HCT116 (cell line): ENCODE results near the gene MPV17L. TPM values are rescaled to one million over a fixed set of nuclear protein-coding genes. Genes with fewer than 3 reads are reported as not detected.
"Not testable (repeated sequence)": the region's sequence is repeated elsewhere in the genome, so short reads cannot be mapped to it uniquely, and the experiment has no call there.

Experiments used
- ATAC-seq: fragments of 200-7000 bp; cut with Tn5 transposase; 2 replicates; pipeline ENCODE4 v1.9.1; 2020; ENCODE audit warnings: mild to moderate bottlenecking, moderate library complexity
- BruUV-seq: library from RNA; stranded (reverse); fragments of 400-500 nt; replicated peaks from 2 replicates; lab custom pipeline; 2021; lab: Mats Ljungman, UMichigan
- CTCF ChIA-PET: fragments of 300-600 bp; sonication (Branson Sonifier 250); formaldehyde crosslinking; loops from one replicate; lab custom pipeline; 2021; ENCODE audit warnings: antibody characterized with exemption; lab: Charles Lee
- POLR2A ChIA-PET: fragments of 300-600, 350-600 bp; sonication (Branson Sonifier 250); formaldehyde crosslinking; loops from one replicate; lab custom pipeline; 2021; ENCODE audit warnings: antibody characterized with exemption; lab: Charles Lee
- RAD21 ChIA-PET, 2 experiments: fragments of 300-600 bp; sonication (Branson Sonifier 250); formaldehyde crosslinking; loops; one replicate each; lab custom pipeline; 2023; ENCODE audit warnings: low total read pairs in 2 of 2; ENCODE audit not compliant: uncharacterized antibody in 2 of 2, unreplicated experiment in 2 of 2, low non-redundant PET in 1 of 2; lab: Charles Lee
- DNase-seq: peaks from one replicate; pipeline ENCODE4 v3.0.0-alpha.2; 2010; ENCODE audit warnings: low read depth, low spot score
- H2AFZ ChIP-seq: fragments of 200-600 bp; shearing (Covaris generic), sonication (generic); 2 replicates; pipeline ENCODE4 v1.6.1; 2017; ENCODE audit warnings: low read depth, mixed run types, mixed read lengths, antibody characterized with exemption, low read length; ENCODE audit not compliant: poor library complexity, severe bottlenecking
- H3K27ac ChIP-seq: 2 replicates; pipeline ENCODE4 v1.5.1; 2012; ENCODE audit warnings: low read depth, low read length
- H3K27me3 ChIP-seq: fragments of 200-600 bp; sonication (generic); 2 replicates; pipeline ENCODE4 v1.6.1; 2016; ENCODE audit warnings: mixed run types, low read length, mixed read lengths; ENCODE audit not compliant: insufficient read depth
- H3K36me3 ChIP-seq, 2 experiments: fragments of 200-500 bp in 1 of 2; fragments of 200-600 bp in 1 of 2; sonication (Bioruptor generic) in 1 of 2; sonication (generic) in 1 of 2; 2 replicates each; pipeline versions ENCODE4 v1.5.1 to v1.6.1; 2014 to 2016; ENCODE audit warnings: low read length in 2 of 2, inconsistent platforms in 1 of 2, mixed read lengths in 1 of 2, mixed run types in 1 of 2; ENCODE audit not compliant: insufficient read depth in 2 of 2, control insufficient read depth in 1 of 2
- H3K4me1 ChIP-seq, 2 experiments: fragments of 200-600 bp in 1 of 2; sonication (generic) in 1 of 2; 2 replicates each; pipeline versions ENCODE4 v1.5.1 to v1.6.1; 2012 to 2017; ENCODE audit warnings: low read length in 2 of 2, inconsistent platforms in 1 of 2, mild to moderate bottlenecking in 1 of 2, mixed read lengths in 1 of 2, mixed run types in 1 of 2, moderate library complexity in 1 of 2; ENCODE audit not compliant: insufficient read depth in 2 of 2, control insufficient read depth in 1 of 2
- H3K4me2 ChIP-seq: fragments of 200-600 bp; sonication (generic); 2 replicates; pipeline ENCODE4 v1.6.1; 2017; ENCODE audit warnings: mixed run types, low read length, mixed read lengths
- H3K4me3 ChIP-seq, 2 experiments: fragments of 200-600 bp in 1 of 2; sonication (generic) in 1 of 2; replicated peaks in 1 of 2; 2 replicates each; pipeline ENCODE4 v1.5.1; 2011 to 2016; ENCODE audit warnings: low read length in 2 of 2, control low read depth in 1 of 2, low read depth in 1 of 2, mild to moderate bottlenecking in 1 of 2, mixed read lengths in 1 of 2, mixed run types in 1 of 2
- H3K79me2 ChIP-seq: fragments of 200-600 bp; sonication (generic); 2 replicates; pipeline ENCODE4 v1.6.1; 2017; ENCODE audit warnings: mild to moderate bottlenecking, mixed run types, low read length, moderate library complexity, mixed read lengths; ENCODE audit not compliant: insufficient read depth
- H3K9ac ChIP-seq: fragments of 200-600 bp; sonication (generic); 2 replicates; pipeline ENCODE4 v1.6.1; 2016; ENCODE audit warnings: low read length, mixed read lengths
- H3K9me2 ChIP-seq: fragments of 200-600 bp; sonication (generic), shearing (Covaris generic); 2 replicates; pipeline ENCODE4 v1.6.1; 2017; ENCODE audit warnings: mixed run types, mild to moderate bottlenecking, moderate library complexity; ENCODE audit not compliant: insufficient read depth
- H3K9me3 ChIP-seq, 2 experiments: fragments of 200-500 bp in 1 of 2; fragments of 200-600 bp in 1 of 2; sonication (Bioruptor generic) in 1 of 2; sonication (generic) in 1 of 2; 2 replicates each; pipeline ENCODE4 v1.6.1; 2014 to 2017; ENCODE audit warnings: low read length in 2 of 2, mixed read lengths in 2 of 2, inconsistent platforms in 1 of 2, low read depth in 1 of 2, mild to moderate bottlenecking in 1 of 2, mixed run types in 1 of 2, moderate library complexity in 1 of 2; ENCODE audit not compliant: control insufficient read depth in 1 of 2, insufficient read depth in 1 of 2
- H4K20me1 ChIP-seq: fragments of 200-600 bp; sonication (generic), shearing (Covaris generic); 2 replicates; pipeline ENCODE4 v1.6.1; 2017; ENCODE audit warnings: mixed run types, mild to moderate bottlenecking, moderate library complexity; ENCODE audit not compliant: insufficient read depth
- intact Hi-C: fragments of 100-400 bp; cut with micrococcal nuclease; formaldehyde crosslinking; loops from 2 replicates; pipeline ENCODE4 v1.10.0; 2022
- total RNA-seq: library from RNA; stranded (reverse); gene quantifications from one replicate; pipeline ENCODE4 v1.2.1, GENCODE V29; 2021; ENCODE audit not compliant: unreplicated experiment

The MPV17L gene
- total RNA-seq, 1 experiment from 2014 or later, result not detected

GRCh38 chr16:15352852-15353251 is 42.7 kb upstream of the MPV17L start:
- H4K20me1 ChIP-seq, H3K36me3 ChIP-seq, H3K79me2 ChIP-seq, H3K4me1 ChIP-seq, DNase-seq, H2AFZ ChIP-seq, H3K9ac ChIP-seq, BruUV-seq, H3K9me2 ChIP-seq, H3K27ac ChIP-seq, H3K4me2 ChIP-seq, H3K4me3 ChIP-seq, H3K9me3 ChIP-seq, ATAC-seq, CTCF ChIA-PET, H3K27me3 ChIP-seq, RAD21 ChIA-PET, POLR2A ChIA-PET, intact Hi-C loops: not testable (repeated sequence)

GRCh38 chr16:15354846-15355245 is 40.7 kb upstream of the MPV17L start:
- H3K9me2 ChIP-seq, DNase-seq, H4K20me1 ChIP-seq, H3K9me3 ChIP-seq, H3K79me2 ChIP-seq, RAD21 ChIA-PET, H3K4me1 ChIP-seq, H3K4me2 ChIP-seq, H3K4me3 ChIP-seq, H2AFZ ChIP-seq, H3K36me3 ChIP-seq, BruUV-seq, H3K27ac ChIP-seq, intact Hi-C loops, CTCF ChIA-PET, H3K27me3 ChIP-seq, POLR2A ChIA-PET, H3K9ac ChIP-seq: not testable (repeated sequence)
- peak; percentile 60; the same call in 1 of the 2 replicates for ATAC-seq

GRCh38 chr16:15357495-15357894 is 38.1 kb upstream of the MPV17L start:
- CTCF ChIA-PET, result not testable (repeated sequence)

GRCh38 chr16:15378194-15378593 is 17.4 kb upstream of the MPV17L start, which contains the start of gene NPIPA5:
Gene NPIPA5 (minus strand): TSS chr16:15378294. CDS start chr16:15378294, 0 bp downstream.
- RAD21 ChIA-PET, CTCF ChIA-PET, H3K36me3 ChIP-seq, H3K4me2 ChIP-seq, H3K4me1 ChIP-seq, H3K9me3 ChIP-seq, ATAC-seq, intact Hi-C loops, H3K79me2 ChIP-seq, DNase-seq, H4K20me1 ChIP-seq, POLR2A ChIA-PET, H3K27ac ChIP-seq, H3K27me3 ChIP-seq, H3K9ac ChIP-seq, H3K4me3 ChIP-seq, H3K9me2 ChIP-seq, H2AFZ ChIP-seq: not testable (repeated sequence)
- TSS peak; percentile 80 for BruUV-seq

More at GRCh38 chr16:15357495-15357894, 38.1 kb upstream of the MPV17L start:
- POLR2A ChIA-PET, DNase-seq, H3K9me3 ChIP-seq, ATAC-seq, BruUV-seq, H3K27ac ChIP-seq, H3K4me2 ChIP-seq, H2AFZ ChIP-seq, H3K36me3 ChIP-seq, H3K79me2 ChIP-seq, H3K4me3 ChIP-seq, H3K4me1 ChIP-seq, H4K20me1 ChIP-seq, RAD21 ChIA-PET, H3K9ac ChIP-seq, H3K9me2 ChIP-seq, intact Hi-C loops, H3K27me3 ChIP-seq: not testable (repeated sequence)
